ENCODE measurements around the gene NHLH2. TPM values are rescaled to one million over a fixed set of nuclear protein-coding genes. Genes with fewer than 3 reads are reported as not detected.

Gene NHLH2
- polyA plus RNA-seq, 2 of the 4 experiments (the other 2 are of a cell fraction): not detected

DNA sequence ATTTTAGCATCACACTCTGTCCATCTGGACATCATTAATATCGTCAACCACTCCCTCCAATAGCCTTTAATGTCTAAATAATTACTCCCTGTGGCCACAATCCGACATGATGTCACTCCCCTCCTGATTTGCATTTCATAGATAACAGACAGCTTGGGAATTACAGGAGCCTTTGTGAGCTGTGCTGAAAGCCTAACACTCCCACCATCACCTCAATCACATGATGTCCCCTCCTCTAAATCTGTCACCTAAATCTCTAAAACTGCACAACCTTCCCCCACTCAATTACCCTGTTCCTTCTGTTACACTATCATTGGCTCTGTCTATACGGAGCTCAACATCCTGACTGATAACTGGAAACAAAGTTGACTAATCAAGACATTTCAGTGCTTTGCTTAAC lies 14.3 kb downstream of the NHLH2 start:
- DNase-seq (ENCODE audit: low read depth in 1 of 2, low spot score in 1 of 2) (no peak), ATAC-seq (no peak), FAIRE-seq (no peak)
- no peaks in the 10 kb centered on the region for H3K4me1 ChIP-seq
- no peaks in the 10 kb centered on the region for H3K9me3 ChIP-seq
- no peak overlapping the region for H3K4me2 ChIP-seq
- ChIA-PET POLR2A (no interaction called here), CTCF (no interaction called here)
- no peak overlapping the region for H3K27ac ChIP-seq
- TF ChIP-seq, protein P1, sequence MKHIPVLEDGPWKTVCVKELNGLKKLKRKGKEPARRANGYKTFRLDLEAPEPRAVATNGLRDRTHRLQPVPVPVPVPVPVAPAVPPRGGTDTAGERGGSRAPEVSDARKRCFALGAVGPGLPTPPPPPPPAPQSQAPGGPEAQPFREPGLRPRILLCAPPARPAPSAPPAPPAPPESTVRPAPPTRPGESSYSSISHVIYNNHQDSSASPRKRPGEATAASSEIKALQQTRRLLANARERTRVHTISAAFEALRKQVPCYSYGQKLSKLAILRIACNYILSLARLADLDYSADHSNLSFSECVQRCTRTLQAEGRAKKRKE (CRISPR knock-in tag; IDR thresholded peaks at IDR 0.05; ENCODE audit: low read depth): no peak
- TF ChIP-seq ESRRA (IDR thresholded peaks at IDR 0.05; ENCODE audit: borderline replicate concordance, low read length): no peak
- TF ChIP-seq CHD4 (IDR thresholded peaks at IDR 0.05; ENCODE audit: borderline replicate concordance): no peak
- TF ChIP-seq MAZ (IDR thresholded peaks at IDR 0.05; ENCODE audit: borderline replicate concordance, low read depth, low read length): no peak
- TF ChIP-seq MAFK (IDR thresholded peaks at IDR 0.05; ENCODE audit: partially characterized antibody): no peak
- WGBS (ENCODE audit: missing lambda C conversion rate): 18% methylated on average over 3 of the region's 3 CpGs
- H3K4me3 ChIP-seq: no peak overlapping the region

GRCh38 chr1:115822117-115822516 lies 18.8 kb downstream of the NHLH2 start:
- H3K4me2 ChIP-seq: no peak overlapping the region
- no peaks in the 10 kb centered on the region for H3K4me1 ChIP-seq
- H3K9me3 ChIP-seq: no peaks in the 10 kb centered on the region
- no peak overlapping the region for H3K4me3 ChIP-seq
- ChIA-PET CTCF (no interaction called here), POLR2A (no interaction called here)
- ATAC-seq (no peak), FAIRE-seq (no peak), DNase-seq (ENCODE audit: low read depth in 1 of 2, low spot score in 1 of 2) (no peak)
- no peak overlapping the region for H3K27ac ChIP-seq
- TF ChIP-seq, protein P2, sequence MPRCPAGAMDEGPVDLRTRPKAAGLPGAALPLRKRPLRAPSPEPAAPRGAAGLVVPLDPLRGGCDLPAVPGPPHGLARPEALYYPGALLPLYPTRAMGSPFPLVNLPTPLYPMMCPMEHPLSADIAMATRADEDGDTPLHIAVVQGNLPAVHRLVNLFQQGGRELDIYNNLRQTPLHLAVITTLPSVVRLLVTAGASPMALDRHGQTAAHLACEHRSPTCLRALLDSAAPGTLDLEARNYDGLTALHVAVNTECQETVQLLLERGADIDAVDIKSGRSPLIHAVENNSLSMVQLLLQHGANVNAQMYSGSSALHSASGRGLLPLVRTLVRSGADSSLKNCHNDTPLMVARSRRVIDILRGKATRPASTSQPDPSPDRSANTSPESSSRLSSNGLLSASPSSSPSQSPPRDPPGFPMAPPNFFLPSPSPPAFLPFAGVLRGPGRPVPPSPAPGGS (IDR thresholded peaks at IDR 0.05): no peak
- no peak for TF ChIP-seq ZC3H11A (IDR thresholded peaks at IDR 0.05)
- no peak for TF ChIP-seq HOXB13 (CRISPR knock-in tag; IDR thresholded peaks at IDR 0.05; ENCODE audit: low read depth)
- no peak for TF ChIP-seq HOXA7 (CRISPR knock-in tag; IDR thresholded peaks at IDR 0.05)
- no peak for TF ChIP-seq ZSCAN20 (CRISPR knock-in tag; IDR thresholded peaks at IDR 0.05)
- TF ChIP-seq RCOR1 (IDR thresholded peaks at IDR 0.05; ENCODE audit: low read depth, low read length): no peak
- no peak for TF ChIP-seq NPAS2 (CRISPR knock-in tag; IDR thresholded peaks at IDR 0.05; ENCODE audit: borderline replicate concordance)
- no peak for TF ChIP-seq HES2 (IDR thresholded peaks at IDR 0.05)
- TF ChIP-seq SMC3 (IDR thresholded peaks at IDR 0.05): no peak

DNA sequence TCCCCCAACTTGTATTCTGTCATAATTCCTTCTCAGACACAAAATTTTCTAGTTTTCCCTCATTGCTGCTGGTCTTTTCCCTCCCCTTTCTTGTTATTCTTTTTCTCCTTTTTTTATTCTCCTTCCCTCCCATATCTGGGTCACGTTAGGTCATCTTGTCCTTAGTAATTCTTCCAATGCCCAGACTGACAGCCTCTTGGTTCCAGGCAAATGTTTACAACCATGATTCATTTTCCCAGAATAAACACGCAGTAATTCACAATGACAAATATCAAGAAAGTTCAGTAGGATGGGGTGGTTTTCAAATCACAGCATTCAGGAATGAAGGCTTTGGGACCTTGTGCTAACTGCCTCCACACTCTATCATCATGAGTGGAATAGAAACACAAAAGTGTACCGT lies 25.2 kb downstream of the NHLH2 start:
- ATAC-seq: no peak
- Histone ChIP-seq H3K4me2 (no peak overlapping the region), H3K4me1 (no peaks in the 10 kb centered on the region), H3K27ac (no peak overlapping the region), H3K9me3 (no peaks in the 10 kb centered on the region), H3K4me3 (no peak overlapping the region)
- ChIA-PET POLR2A (no interaction called here), CTCF (interaction anchor here (1.6 kb wide), 1 partner anchor 166 kb away, joined by 6 read pairs; no protein-coding TSS in a partner anchor)
- 27% methylated on average over 3 of the region's 3 CpGs for WGBS (ENCODE audit: missing lambda C conversion rate)
- DNase-seq (ENCODE audit: low read depth in 1 of 2, low spot score in 1 of 2): no peak
- no peak for TF ChIP-seq RAD21 (conservative IDR thresholded peaks at IDR 0.05 in 1 of 2, IDR thresholded peaks at IDR 0.05 in 1 of 2)
- no peak for TF ChIP-seq KDM1A (IDR thresholded peaks at IDR 0.05; ENCODE audit: low read depth)
- no peak for TF ChIP-seq CHD4 (IDR thresholded peaks at IDR 0.05; ENCODE audit: borderline replicate concordance)
- no peak for TF ChIP-seq TFCP2L1 (CRISPR knock-in tag; IDR thresholded peaks at IDR 0.05)
- TF ChIP-seq EHF (CRISPR knock-in tag; IDR thresholded peaks at IDR 0.05): no peak
- TF ChIP-seq, protein P3, sequence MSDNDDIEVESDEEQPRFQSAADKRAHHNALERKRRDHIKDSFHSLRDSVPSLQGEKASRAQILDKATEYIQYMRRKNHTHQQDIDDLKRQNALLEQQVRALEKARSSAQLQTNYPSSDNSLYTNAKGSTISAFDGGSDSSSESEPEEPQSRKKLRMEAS (IDR thresholded peaks at IDR 0.05): no peak
- TF ChIP-seq, protein P1 (CRISPR knock-in tag; IDR thresholded peaks at IDR 0.05; ENCODE audit: low read depth): no peak
- TF ChIP-seq ZFP36 (IDR thresholded peaks at IDR 0.05; ENCODE audit: borderline replicate concordance, partially characterized antibody): no peak
- TF ChIP-seq TP53 (CRISPR knock-in tag; IDR thresholded peaks at IDR 0.05): no peak
- no peak for FAIRE-seq

Measured in A549 (cell line).